ENCODE data around the gene LIME1.

DNA sequence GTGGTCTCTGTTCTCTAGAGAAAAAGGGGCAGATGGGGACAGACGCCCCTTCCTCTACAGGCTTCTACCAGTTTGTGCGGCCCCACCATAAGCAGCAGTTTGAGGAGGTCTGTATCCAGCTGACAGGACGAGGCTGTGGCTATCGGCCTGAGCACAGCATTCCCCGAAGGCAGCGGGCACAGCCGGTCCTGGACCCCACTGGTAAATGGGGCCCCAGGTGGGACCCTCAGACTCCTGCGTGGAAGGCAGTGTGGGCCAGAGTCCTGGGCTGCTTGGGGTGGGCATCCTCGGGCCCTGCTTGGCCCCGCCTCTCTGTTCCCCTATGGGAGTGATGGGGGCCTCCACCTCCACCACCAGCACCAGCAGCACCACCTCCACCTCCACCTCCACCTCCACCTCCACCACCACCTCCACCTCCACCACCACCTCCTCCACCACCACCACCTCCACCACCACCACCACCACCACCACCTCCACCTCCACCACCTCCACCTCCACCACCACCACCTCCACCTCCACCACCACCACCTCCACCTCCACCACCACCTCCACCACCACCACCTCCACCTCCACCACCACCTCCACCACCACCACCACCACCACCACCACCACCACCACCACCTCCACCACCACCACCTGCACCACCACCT is 43.3 kb upstream of the LIME1 start:
- TF ChIP-seq, protein P1, sequence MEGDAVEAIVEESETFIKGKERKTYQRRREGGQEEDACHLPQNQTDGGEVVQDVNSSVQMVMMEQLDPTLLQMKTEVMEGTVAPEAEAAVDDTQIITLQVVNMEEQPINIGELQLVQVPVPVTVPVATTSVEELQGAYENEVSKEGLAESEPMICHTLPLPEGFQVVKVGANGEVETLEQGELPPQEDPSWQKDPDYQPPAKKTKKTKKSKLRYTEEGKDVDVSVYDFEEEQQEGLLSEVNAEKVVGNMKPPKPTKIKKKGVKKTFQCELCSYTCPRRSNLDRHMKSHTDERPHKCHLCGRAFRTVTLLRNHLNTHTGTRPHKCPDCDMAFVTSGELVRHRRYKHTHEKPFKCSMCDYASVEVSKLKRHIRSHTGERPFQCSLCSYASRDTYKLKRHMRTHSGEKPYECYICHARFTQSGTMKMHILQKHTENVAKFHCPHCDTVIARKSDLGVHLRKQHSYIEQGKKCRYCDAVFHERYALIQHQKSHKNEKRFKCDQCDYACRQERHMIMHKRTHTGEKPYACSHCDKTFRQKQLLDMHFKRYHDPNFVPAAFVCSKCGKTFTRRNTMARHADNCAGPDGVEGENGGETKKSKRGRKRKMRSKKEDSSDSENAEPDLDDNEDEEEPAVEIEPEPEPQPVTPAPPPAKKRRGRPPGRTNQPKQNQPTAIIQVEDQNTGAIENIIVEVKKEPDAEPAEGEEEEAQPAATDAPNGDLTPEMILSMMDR (IDR thresholded peaks at IDR 0.05) = no peak
- TF ChIP-seq POLR2A (IDR thresholded peaks at IDR 0.05) = no peak

All from vagina (tissue), 2 donors.